Bronchial epithelial cell (primary cell): Measurements from ENCODE around the gene DTD2. TPM values are rescaled to one million over a fixed set of nuclear protein-coding genes. Genes with fewer than 3 reads are reported as not detected.
A peak's percentile ranks its signal among the peaks of the same experiment; 100 is the strongest.
"Not testable (repeated sequence)": the region's sequence is repeated elsewhere in the genome, so short reads cannot be mapped to it uniquely, and the experiment has no call there.

Experiments used
- DNase-seq: peaks from one replicate; pipeline ENCODE4 v3.0.0-alpha.2; 2010; ENCODE audit warnings: low read depth
- FAIRE-seq: peaks from 2 replicates; lab custom pipeline; 2011; peaks lifted over from hg19 to GRCh38; lab: Jason Lieb, UNC
- H3K27me3 ChIP-seq: 2 replicates; pipeline ENCODE4 v1.5.1; 2011; ENCODE audit warnings: low read length; ENCODE audit not compliant: control insufficient read depth, insufficient read depth
- H3K36me3 ChIP-seq: 2 replicates; pipeline ENCODE4 v1.5.1; 2011; ENCODE audit warnings: low read length; ENCODE audit not compliant: control insufficient read depth, insufficient read depth
- H3K4me3 ChIP-seq: 2 replicates; pipeline ENCODE4 v1.5.1; 2011; ENCODE audit warnings: mild to moderate bottlenecking, low read depth, low read length, control low read depth
- total RNA-seq: library from RNA; depleted of rRNA; stranded (reverse); fragments of >200 nt; gene quantifications from 2 replicates; pipeline ENCODE4 v1.2.1, GENCODE V29; 2014
- TF ChIP-seq, protein P1 (sequence below): IDR thresholded peaks from 2 replicates; pipeline ENCODE4 v1.5.1; 2011; ENCODE audit warnings: mild to moderate bottlenecking, moderate library complexity, low read length, control low read depth, inconsistent platforms; ENCODE audit not compliant: insufficient read depth, severe bottlenecking

Gene DTD2
- total RNA-seq, 1 donor from 2014 or later = 57.9 TPM

DNA sequence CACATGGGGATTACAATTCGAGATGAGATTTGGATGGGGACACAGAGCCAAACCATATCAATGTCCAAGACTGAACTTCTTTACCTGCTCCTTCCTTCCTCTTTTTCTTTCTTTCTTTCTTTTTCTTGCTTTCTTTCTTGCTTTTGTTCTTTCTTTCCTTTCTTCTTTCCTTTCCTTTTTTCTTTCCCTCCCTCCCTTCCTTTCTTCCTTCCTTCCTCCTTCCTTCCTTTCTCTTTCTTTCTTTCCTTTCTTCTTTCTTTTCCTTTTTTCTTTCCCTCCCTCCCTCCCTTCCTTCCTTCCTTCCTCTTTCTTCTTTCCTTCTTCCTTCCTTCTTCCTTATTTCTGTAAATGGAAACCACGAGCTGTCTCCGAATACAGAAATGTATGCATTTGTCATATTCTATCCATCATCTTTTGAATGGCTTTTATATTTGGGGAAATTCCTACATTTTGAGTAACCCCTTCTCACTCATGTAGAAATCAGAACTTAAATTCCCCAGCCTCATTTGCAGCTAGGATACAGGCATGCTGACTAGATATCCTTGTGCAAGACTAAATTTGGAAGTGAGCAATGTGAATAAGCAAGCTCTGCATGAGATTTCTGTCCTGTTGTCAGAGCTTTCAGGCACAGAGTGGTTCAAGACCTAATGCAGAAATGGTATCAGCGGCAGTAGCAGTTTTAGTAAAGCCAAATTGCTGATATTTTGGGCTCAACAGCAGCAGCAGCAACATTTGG, 19.0 kb upstream of the DTD2 start:
- H3K4me3 ChIP-seq = no peak overlapping the region
- DNase-seq = no peak
- no peaks in the 10 kb centered on the region for H3K27me3 ChIP-seq
- TF ChIP-seq, protein P1, sequence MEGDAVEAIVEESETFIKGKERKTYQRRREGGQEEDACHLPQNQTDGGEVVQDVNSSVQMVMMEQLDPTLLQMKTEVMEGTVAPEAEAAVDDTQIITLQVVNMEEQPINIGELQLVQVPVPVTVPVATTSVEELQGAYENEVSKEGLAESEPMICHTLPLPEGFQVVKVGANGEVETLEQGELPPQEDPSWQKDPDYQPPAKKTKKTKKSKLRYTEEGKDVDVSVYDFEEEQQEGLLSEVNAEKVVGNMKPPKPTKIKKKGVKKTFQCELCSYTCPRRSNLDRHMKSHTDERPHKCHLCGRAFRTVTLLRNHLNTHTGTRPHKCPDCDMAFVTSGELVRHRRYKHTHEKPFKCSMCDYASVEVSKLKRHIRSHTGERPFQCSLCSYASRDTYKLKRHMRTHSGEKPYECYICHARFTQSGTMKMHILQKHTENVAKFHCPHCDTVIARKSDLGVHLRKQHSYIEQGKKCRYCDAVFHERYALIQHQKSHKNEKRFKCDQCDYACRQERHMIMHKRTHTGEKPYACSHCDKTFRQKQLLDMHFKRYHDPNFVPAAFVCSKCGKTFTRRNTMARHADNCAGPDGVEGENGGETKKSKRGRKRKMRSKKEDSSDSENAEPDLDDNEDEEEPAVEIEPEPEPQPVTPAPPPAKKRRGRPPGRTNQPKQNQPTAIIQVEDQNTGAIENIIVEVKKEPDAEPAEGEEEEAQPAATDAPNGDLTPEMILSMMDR = no peak
- H3K36me3 ChIP-seq = no peaks in the 10 kb centered on the region
- FAIRE-seq = no peak

DNA sequence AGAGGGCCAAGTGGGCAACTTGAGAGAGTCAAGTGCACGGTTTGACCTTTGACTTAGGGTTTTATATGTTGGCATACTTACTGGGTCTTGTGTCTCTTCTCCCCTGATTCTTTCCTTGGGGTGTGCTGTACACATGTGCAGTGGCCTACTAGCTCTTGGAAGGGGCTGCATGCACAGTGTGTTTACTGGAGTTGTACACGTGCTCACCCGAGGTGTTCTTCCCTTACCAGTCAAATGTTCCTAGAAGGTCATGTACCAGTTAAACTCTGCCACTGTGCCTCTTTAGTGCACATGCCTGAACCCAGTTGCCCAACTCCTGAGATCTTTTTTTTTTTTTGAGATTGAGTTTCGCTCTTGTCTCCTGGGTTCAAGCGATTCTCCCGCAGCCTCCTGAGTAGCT, 9.2 kb upstream of the DTD2 start:
- no peak for FAIRE-seq

DNA sequence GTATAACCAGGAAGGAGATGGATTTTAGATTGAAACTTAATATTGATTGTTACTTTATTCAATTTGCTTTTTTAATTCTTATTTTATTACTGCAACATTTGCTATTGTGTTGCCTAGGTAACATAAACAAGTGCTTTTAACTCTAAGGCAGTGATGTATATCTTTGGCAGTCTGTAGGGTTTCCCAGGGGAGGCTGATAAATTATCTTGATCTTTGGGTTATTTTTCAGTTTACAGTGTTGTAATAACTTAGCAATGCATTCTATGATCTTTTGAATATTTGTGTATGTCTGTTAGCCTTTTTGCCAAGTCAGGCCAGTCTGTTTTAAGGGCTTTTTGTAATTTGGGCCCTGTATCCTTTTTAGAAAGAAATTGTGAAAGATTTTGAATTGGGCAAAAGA, 7.8 kb upstream of the DTD2 start:
- Histone ChIP-seq H3K27me3 (no peaks in the 10 kb centered on the region), H3K36me3 (no peaks in the 10 kb centered on the region), H3K4me3 (no peak overlapping the region)
- DNase-seq = no peak
- no peak for FAIRE-seq
- TF ChIP-seq, protein P1 = no peak

More for the DNA sequence above, 9.2 kb upstream of the DTD2 start:
- H3K4me3 ChIP-seq = no peak overlapping the region
- no peak for DNase-seq
- H3K27me3 ChIP-seq = no peaks in the 10 kb centered on the region
- no peaks in the 10 kb centered on the region for H3K36me3 ChIP-seq
- TF ChIP-seq, protein P1 = no peak

DNA sequence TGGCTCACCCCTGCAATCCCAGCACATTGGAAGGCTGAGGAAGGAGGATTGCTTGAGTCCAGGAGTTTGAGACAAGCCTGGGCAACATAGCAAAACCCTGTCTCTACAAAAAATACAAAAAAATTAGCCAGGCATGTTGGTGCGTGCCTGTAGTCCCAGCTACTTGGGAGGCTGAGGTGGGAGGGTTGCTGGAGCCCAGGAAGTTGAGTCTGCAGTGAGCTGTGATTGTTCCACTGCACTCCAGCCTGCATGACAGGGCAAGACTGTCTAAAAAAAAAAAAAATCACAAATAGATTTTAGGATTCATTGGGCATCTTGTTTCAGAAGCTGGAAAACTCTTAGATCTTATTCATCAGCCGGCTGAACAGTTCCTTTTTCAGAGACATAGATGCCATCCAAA, 5.1 kb upstream of the DTD2 start:
- not testable (repeated sequence) for H3K36me3 ChIP-seq, FAIRE-seq, H3K4me3 ChIP-seq, H3K27me3 ChIP-seq
- peak; percentile 87 for DNase-seq

DNA sequence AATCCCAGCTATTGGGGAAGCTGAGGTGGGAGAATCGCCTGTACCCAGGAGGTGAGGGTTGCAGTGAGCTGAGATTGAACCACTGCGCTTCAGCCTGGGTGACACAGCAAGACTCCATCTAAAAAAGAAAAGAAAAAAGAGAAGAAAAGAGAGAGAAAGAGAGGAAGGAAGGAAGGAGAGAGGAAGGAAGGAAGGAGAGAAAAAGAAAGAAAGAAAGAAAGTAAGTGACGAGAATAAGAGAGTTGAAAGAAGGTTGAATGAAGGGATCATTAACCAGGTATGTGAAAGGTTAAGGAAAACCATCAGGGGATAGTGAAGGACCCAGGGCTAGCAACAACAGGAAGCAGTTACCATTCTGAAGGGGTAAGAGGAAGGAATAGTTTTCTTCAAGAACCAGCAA, 4.2 kb upstream of the DTD2 start:
- FAIRE-seq = no peak
- Histone ChIP-seq H3K4me3 (no peak overlapping the region), H3K36me3 (no peaks in the 10 kb centered on the region), H3K27me3 (no peaks in the 10 kb centered on the region)
- TF ChIP-seq, protein P1 = no peak
- DNase-seq = no peak

DNA sequence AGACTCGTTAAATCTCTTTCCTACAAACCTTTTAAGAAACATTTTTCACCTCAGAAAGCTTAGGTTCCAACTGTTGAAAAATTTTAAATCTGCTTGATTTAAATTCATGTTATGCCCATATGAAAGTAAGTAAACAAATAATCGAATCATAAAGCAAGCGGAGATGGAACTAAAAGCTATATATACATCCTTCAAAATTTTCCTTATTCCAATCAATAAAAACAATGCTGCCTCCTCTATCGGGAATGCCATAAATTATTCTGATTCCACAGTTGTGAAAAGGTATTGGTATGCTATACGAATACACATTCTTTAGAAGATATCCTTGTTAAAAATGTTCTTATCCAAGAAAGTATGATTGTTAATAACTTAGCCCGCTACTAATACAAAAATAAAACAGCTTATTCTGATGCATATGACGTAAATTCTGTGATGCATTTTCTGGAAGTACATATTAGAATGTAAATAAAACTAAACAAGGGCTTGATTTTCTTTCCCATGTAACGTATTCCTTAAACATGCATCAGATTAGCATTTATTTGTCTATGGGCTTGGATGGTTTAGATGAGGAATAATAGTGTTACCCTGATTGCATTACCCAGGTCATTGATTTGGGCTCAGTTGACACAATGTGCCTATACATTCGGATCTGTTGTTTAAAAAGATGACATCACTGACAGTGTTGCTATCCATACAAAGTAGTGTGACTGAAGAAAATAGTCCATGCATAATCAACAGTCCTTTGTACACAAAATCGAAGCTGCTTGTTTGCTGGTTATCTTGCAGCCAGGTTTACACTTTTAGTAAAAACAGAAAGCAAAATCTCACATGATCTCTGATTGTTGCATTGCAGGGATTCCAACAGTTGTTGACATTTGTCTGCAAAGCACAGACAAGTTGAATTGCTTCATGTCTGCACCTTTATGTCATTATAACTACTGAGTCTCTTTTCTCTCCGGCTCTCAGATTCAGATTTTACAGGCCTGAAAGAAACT, 656 bp upstream of the DTD2 start:
- no peaks in the 10 kb centered on the region for H3K27me3 ChIP-seq
- H3K36me3 ChIP-seq = peaks cover under 1% of the 10 kb centered on the region
- TF ChIP-seq, protein P1 = no peak
- FAIRE-seq (no peak), DNase-seq (peak; percentile 17)
- H3K4me3 ChIP-seq = peak overlapping the region; percentile 82
